Measurements from ENCODE around the gene CAB39L.

CAB39L gene

GRCh38 chr13:49441312-49441711, 2.6 kb downstream of the CAB39L start:
- no peak for DNase-seq

GRCh38 chr13:49439609-49440008, 4.3 kb downstream of the CAB39L start:
- DNase-seq: no peak

- no peak for DNase-seq
Observed at GRCh38 chr13:49437705-49438104, 6.2 kb downstream of the CAB39L start.

GRCh38 chr13:49436890-49437289, 7.0 kb downstream of the CAB39L start:
- peak; percentile 31 for DNase-seq

GRCh38 chr13:49435992-49436391, 7.9 kb downstream of the CAB39L start:
- DNase-seq: no peak

GRCh38 chr13:49429121-49429520, 14.7 kb downstream of the CAB39L start:
- no peak for DNase-seq

GRCh38 chr13:49428041-49428763, 15.7 kb downstream of the CAB39L start:
- DNase-seq: no peak

GRCh38 chr13:49424011-49424560, 19.8 kb downstream of the CAB39L start:
- DNase-seq: no peak

- no peak for DNase-seq
Observed at GRCh38 chr13:49421391-49421790, 22.5 kb downstream of the CAB39L start.

- no peak for DNase-seq
Observed at GRCh38 chr13:49419276-49419675, 24.6 kb downstream of the CAB39L start.

- no peak for DNase-seq
Observed at GRCh38 chr13:49418206-49418605, 25.7 kb downstream of the CAB39L start.

- no peak for DNase-seq
Observed at GRCh38 chr13:49417161-49417560, 26.7 kb downstream of the CAB39L start.

- DNase-seq: no peak
Observed at GRCh38 chr13:49412749-49413148, 31.1 kb downstream of the CAB39L start.

- no peak for DNase-seq
Observed at GRCh38 chr13:49411353-49411752, 32.5 kb downstream of the CAB39L start.

- no peak for DNase-seq
Observed at GRCh38 chr13:49410477-49410876, 33.4 kb downstream of the CAB39L start.

- no peak for DNase-seq
Observed at GRCh38 chr13:49410006-49410405, 33.9 kb downstream of the CAB39L start.

GRCh38 chr13:49409008-49409407, 34.9 kb downstream of the CAB39L start:
- no peak for DNase-seq

- no peak for DNase-seq
Observed at GRCh38 chr13:49407936-49408335, 35.9 kb downstream of the CAB39L start.

- no peak for DNase-seq
Observed at GRCh38 chr13:49407068-49407467, 36.8 kb downstream of the CAB39L start.

GRCh38 chr13:49404703-49405020, 39.2 kb downstream of the CAB39L start:
- no peak for DNase-seq

- DNase-seq: no peak
Observed at GRCh38 chr13:49403996-49404702, 39.7 kb downstream of the CAB39L start.

GRCh38 chr13:49400755-49401659, 42.9 kb downstream of the CAB39L start:
- no peak for DNase-seq

GRCh38 chr13:49399801-49400472, 43.9 kb downstream of the CAB39L start:
- no peak for DNase-seq

Measured in amniotic stem cell (primary cell).